ENCODE results near the gene ADGRL2.

The ADGRL2 gene

DNA sequence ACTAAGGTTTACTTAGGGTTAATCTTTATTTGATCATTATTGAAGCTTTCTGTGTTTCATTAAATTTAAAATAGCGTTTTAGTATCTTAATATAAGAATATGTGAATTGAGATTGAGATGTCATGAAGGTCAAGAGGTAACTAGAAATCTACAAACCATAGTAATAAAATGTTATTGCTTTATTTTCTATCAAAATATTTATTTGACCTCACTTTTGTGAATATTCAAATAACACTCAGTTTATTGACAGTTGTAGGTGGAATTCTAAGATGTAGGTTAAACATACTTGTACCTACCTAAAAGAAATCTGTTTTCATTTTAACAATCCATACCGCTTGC is 5.7 kb downstream of the ADGRL2 start:
- no peak for DNase-seq

DNA sequence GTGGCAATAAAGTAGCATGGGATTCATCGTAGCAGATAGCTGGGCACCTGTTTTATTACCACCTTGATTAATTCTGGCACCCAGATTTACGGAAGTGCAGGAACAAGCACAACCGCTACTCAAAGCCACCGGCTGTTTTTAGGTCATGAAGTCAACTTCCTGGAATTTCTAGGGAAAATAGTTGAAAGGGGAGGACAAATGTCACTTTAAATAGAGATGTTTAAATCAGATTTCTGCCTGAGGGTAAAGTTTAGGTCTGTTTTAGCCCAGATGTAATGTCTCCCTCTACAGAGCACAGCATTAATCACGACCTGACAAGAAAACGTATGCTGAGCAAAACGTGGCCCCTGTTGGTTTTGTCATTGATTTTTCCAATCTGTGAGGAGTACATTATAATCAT is 8.0 kb downstream of the ADGRL2 start:
- DNase-seq: peak; percentile 23

DNA sequence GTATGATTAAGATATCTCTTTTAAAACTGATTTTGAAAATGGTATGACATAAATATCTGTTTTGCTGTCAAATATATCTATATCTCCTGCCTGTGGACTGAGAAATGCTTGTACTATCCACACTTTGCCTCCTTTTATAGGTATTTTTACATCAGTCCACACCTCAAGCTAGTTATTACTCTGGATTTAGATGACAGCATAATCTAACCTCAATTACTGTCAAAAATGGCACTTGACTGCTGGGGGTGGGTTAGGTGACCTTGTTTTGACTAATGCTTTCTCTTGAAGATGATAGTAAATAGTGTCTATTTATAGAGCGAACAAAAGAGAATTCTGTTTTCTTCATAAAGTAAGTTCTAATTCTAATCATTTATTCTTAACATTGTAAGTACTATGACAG is 9.1 kb downstream of the ADGRL2 start:
- DNase-seq: no peak

DNA sequence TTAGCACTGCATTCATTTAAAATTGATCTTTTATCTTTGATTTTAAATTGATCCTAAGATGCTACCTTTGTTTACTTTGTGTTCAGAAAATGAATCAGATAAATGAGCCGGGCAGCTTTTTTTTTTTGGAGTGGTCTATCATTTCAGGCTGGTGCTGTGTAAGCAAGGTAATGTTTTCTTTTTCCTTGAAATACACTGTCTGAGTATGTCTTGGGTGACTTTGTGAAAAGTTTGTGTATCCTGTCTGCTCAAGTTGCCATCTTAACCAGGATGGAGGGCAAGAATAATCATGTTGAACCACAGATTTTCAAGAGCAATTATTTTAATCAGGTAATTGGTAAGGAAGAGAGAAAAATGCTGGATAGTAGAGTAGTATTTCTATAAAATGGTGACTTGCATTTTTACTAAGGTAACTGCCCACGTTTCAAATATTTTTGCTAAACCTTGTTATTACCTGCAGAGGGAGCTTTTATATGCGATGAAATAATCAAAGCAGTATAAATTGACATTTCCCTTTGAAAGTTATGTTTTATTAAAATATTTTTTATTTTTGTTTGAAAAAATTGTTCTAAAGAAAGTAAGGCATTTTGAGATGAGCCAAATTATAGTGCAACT is 11.1 kb downstream of the ADGRL2 start:
- DNase-seq: no peak

DNA sequence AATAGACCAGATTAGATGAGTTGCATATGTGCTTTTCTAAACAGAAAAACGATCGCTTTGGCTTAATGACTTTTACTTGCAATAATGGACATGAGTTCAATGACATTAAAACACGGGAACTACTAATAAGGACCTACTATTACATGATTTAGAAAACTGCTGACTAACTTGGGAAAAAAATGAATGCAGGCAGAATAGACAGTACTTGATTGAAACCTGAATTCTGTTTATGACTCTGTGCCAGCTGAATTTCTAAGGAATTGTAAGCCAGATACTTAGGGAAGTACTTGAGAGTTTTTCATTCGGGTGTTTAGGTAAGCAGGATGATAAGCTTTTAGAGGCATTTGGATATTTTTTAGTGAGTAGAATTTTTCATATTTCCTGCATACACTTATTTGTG is 12.0 kb downstream of the ADGRL2 start:
- peak; percentile 41 for DNase-seq

DNA sequence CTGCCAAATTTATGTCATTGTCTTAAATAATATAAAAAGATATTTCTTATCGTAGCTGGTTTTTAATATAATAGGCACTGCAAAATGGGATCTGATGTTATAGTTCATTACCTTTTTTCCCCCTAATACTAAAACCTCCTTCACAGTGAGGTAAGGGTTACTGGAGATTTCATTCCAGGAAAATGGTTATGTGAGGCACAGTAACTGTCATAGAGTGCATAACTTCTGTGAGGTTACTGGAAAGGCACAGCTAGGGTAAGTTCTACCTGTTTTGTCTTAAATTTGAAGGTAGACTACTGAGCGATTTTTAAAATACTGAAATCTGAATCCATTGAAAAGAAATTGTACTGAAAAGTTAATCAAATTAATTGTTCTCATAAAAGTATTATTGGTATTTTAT is 13.0 kb downstream of the ADGRL2 start:
- DNase-seq: no peak

DNA sequence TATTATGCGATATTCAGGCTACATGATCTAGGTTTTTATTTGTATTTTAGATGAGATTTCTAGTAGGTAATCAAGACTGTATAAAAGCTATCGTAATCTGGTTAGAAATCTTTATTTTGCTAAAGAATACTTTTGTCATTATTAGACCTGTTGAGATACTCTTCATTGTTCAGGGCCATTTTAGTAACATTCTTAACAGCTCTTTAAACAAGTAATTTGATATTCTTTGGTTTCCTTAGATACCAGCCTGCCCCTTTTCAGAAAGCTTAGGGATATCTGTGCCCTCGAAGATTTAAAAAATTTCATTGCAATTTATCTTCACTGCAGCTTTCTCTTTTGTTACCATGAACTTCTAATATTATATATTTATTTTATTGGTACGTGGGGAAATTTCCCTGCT is 18.9 kb downstream of the ADGRL2 start:
- no peak for DNase-seq

DNA sequence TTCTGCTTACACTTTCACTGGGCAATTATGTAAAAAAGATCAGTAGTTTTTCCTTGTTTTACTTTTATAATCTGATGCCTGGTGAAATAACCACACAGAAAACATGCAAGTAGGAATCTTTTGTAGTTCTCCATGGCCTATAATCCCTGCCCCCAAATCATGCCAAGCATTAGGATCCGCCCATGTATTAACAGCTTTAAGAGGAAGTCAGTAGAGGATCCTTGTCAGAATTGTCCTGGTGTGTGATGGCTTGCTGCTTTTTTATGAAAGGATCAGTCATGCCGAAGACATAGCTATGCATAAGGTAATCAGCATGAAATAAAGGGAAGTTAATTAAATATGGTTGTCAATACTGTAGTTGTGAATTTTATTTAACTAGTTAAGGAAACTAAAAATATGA is 20.0 kb downstream of the ADGRL2 start:
- DNase-seq: no peak

DNA sequence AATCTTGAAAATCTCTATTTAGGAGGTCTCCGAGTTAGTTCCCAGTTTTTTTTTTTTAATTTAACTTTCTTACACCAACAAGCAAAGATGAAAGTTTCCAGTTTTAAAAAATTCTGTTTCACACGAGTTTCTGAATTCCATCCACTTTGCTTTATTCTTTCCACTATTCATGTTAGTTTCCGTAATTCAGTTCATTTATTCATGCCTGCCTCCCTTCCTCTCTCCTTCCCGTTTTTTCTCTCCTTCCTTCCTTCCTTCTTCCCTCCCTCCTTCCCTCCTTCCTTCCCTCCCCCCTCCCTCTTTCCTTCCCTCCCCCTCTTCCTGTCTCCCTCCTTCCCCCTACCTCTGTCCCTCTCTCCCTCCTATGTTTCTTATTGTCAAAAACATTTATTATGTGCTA is 22.3 kb downstream of the ADGRL2 start:
- DNase-seq: no peak

DNA sequence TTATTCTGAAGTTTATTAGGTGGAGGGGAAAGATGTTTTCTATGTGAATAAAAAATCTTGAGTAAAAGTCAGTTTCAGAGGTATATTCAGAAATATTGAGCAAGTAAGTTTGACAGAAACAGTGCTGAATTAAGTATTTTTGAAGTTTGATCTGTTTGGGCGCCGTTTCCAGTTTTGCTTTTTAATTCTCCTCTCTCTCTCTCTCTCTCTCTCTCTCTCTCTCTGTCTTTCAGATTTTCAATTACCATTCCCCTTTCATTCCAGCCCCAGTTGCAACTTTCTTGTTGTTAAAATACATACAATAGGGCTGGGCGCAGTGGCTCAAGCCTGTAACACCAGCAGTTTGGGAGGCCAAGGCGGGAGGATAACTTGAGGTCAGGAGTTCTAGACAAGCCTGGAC is 24.0 kb downstream of the ADGRL2 start:
- DNase-seq: no peak

DNA sequence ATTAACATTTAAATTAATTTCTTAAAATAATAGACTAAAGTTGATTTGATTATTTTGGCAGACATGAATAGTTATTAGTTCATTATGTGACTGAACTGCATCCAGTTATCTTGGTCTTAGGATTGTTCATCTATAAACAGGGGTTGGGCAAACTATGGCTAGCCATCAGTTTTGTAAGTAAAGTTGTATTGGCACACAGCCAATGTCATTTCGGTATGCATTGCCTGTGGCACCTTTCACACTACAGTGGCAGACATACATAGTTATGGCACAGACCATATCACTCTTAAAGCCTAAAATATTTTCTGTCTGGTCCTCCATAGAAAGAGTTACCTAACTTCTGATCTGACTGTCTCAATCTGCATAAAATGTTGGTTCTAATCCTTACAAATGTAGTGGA is 27.2 kb downstream of the ADGRL2 start:
- DNase-seq: no peak

DNA sequence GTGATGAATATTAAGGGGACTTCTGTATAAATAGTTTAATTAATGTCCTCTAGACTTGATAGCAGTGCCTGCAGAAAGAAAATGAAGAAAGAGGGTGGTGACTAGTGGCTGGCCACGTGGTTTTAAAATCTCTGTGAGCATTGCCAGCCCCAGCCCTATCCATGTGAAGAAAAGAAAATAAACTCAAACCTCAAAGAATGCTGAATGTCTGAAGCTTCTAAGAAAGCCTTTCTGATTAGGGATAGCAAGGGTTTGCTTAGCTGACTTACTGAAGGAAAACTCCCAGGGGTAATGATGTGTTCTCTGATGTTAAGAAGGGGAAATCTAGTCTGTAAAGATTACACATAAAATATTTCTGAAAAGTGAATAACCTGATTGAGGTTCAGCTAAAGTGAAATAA is 31.8 kb downstream of the ADGRL2 start:
- DNase-seq: peak; percentile 79

DNA sequence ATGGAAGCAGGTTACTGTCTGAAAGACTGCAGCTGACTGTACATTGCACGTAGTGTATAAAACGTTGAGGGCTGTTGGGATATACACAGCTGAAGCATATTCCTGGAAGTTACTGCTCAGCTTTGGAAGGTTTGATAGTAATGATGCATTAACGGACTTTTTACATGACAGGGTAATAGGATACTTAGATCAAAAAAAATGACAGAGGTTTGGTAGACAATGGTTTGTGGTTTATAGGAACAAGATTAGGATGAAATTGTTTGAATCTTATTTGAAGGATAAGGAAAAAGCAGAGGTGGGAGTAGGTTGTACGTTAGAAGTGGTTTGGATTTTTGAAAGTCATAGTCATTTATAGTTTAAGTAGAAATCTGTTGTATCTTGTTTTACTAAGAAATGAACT is 33.0 kb downstream of the ADGRL2 start:
- DNase-seq: peak; percentile 19

DNA sequence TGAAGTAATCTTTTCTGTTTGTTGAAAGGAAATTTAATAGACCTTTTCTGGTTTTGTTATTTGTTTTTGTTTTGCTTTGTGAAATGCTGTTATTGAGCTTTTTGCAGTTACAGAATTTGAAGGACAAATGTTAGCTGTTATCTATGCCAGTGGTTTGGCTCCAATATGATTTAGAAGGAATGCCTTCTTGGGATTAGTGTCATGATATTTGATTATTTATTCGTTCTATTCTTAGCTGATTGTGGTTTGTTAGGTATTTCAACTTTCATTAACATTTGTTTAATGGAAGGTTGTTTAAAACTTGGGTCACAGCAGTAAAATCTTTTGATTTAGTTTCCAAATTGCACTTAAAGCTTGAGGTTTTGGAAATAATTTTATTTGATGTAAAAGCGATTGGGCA is 33.5 kb downstream of the ADGRL2 start:
- peak; percentile 30 for DNase-seq

DNA sequence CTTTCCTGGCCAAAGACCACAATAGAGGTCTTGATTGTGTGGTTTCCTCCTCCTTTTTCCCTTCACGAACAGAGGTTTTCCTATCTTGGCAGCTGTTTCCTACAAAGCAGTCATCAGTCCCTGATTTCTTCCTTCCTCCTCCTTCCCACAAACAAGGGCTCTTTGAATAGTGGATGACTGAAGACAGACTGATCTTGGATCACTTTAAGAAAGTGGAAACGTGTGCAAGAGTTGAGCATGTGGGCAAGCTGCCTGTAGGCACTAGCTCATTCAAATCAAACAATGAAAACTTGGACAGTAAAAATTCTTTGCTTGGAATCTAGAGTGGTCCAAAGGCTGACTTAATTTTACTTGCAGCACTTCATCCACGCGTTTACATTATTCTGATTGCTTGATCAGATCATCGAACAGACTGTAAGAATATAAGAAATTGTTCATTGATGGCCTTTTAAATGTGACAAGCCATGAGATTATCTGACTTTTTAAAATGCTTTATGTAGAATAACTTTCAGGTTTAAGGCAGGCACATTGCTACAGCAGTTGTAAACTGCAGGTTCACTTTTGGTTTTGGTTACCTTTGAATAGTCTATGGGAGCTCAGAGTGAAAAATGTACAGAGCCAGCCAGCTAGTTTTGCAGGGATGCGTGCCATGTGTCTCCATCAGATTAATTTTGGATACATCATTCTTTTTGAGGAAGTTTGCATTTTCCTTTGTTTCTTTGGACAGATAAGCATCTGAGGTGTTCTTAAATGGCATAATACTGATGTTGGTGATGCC is 34.4 kb downstream of the ADGRL2 start:
- peak; percentile 51 for DNase-seq

DNA sequence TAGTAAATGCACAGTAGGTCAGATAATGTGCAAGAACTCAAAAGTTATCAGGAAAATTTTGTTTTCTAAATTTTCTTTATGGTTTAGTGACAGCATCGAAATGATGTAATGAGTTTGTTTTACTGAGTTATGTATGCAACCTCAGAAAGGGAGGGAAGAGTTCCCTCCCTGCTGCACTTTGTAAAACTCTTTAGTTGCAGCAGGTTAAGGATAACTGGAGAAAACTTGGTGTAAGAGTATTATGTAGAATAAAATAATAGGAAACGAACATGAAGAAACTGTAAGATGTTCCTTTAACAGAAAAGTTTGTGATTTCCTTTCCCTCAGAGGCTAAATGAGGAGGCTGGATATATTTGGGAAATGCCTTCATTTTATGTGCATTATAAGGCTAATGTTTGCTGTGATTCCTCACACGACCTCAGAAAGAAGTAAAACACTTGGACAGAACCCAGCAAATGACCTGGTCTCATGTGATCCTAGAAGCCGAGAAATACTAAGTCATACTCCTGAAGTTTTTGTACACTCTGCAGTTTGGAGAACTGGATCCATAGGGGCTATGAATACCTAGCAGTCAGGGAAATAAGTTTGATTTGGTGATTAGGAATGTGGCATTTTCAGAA is 35.4 kb downstream of the ADGRL2 start:
- DNase-seq: peak; percentile 8

DNA sequence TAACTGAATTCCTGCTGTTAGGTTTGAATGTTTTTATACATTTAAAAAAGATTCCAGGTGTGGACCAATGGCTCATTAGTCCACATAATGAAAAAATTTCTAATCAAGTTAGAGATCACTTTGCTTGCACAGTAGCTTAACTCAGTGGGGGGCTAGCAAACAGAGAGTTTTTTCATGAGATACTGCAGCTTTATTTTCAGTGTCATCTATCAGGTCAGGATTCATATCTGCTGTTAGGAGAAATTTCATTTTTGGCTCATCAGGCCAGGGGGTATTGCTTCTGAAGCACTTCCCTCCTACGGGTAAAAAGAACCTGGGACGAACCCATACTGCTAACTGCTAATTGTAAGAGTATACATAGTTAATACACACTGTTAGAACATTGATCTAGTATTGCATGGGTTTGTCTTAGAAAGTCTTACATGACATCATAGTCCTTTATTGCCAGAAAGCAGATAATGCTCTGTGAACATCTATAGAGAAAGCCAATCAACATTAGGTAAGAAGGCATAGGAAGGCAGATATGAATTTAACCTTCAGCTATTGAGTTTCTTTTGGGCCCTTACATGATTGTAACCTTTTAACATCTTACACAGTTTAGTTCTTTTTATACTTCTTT is 38.0 kb downstream of the ADGRL2 start:
- no peak for DNase-seq

DNA sequence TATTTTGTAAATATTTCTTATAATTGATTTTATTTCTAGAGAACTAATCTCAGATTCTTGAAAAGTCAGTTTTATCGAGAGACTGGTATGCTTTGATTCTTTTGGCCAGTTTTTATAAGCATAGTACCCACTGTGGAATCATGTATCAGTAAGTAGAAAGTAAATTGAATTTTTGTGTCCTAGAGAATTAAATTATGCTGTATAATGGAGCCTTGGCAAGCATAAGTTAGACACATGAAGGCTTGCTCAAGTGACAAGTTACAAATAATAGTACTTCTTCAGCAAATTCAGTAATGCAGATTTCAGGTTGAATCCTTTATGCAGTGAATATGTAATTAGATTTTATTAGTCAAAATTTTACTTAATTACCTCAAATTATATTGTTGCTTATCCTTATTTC is 40.1 kb downstream of the ADGRL2 start:
- DNase-seq: no peak

DNA sequence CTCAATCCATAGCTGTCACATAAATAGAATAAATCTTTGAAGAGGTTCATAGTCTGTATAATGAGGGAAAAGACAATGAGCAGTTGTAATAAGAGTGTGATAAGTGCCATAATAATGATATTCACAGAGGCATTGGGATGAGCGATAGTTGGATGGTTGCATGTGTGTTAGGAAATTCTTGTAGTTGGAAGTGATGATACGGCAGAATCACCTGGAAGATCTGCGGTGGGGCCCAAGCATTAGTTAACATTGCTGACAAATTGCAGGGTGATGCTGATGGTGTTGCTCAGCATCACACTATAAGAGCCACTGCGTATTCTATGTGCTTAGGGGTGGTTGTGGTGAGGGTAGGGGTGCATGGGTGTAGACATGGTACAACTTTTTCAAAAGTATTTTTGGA is 41.1 kb downstream of the ADGRL2 start:
- no peak for DNase-seq

DNA sequence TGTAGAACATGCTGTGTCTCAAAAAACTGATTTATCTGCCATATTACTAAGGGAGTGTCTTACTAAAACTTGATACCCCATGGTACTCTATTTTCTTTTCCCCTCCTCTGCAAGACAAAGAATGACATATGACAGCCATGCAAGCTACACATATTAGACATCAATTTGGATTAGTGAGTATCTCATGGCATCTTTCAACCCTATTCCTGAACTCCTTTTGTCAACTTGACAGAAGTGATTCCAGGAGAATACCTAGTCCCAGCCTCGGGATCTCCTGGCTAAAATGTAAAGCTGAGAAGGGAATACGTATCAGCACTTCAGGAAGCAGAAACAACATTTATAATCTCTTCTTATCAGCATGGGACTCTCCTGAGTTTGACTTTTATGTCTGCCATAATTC is 43.7 kb downstream of the ADGRL2 start:
- no peak for DNase-seq

DNA sequence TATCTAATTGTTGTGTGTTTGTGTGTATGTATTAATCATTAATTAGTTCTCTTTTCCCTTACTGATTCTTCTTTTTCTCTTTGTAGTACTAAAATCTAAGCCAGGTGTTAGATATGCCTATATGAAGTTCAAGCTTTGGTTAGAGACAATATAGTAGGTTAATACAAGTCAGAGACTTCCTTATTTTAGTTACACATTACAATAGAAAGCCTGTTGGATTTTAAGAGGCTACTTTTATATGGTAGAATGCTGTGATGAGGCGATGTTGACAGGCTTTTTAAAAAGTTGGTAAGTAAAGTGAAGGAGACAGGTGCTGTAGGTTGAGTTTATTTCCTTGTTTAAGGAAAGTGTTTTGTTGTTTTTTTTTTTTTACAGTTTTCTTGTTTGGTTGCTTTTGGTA is 45.9 kb downstream of the ADGRL2 start:
- DNase-seq: no peak

DNA sequence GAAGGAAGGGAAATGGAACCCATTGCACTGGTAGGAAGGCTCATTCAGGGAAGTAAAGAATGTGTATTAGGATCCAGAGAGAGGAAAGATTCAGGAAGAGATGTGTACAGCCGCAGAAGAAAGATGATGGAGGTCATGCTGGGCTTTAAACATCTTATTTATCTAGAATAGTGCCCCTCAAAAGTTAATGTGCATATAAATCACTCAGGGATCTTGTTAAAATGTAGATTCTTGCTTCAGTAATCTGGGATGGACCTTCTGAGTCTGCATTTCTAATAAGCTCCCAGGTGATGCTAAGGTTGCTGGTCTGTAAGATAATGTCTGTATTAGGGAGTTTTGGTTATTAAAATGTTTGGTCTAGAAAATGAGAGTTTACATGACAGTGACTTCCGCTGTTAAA is 46.3 kb downstream of the ADGRL2 start:
- DNase-seq: no peak

DNA sequence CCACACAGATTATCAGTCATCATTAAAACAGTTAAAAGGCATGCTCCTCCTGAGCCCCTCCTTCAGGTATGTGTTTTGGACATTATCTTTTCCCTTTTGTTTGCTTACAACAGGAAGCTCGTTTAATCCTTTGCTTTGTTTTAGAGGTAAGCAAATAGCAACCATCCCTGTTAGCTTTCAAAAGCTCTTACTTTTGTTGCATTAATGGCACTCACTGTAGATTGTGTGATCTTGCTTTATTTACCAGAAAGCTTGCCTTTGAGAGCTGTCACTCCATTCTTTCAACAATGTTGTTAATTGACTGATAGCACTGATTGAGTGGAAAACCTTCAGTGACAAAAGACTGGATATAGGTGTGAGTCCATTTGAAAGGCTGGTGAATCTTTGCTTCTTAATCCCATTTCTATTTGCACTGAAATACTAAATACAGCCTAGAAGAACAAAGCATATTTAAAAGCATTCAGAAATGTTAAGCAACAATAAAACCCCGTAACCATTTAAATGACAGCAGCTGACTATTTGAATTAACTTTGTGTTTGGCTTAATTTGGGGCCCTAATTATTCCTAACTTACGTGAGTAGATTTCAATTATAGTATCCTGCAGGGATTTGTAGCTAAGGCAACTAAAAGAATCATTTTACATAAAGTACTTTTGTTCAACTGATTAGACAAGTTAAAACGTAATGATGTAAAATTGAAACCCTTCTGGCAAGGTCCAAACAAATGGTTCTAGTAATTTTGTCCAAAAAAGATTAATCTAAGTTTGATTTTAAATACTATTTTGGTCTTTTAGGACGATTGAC is 48.3 kb downstream of the ADGRL2 start:
- DNase-seq: no peak
